Measurements from ENCODE around the gene CDS2.

CDS2 gene

GRCh38 chr20:5146099-5146668 lies 19.4 kb downstream of the CDS2 start:
- H3K79me2 ChIP-seq (ENCODE audit: insufficient read depth, low read length): peaks cover 24% of the 10 kb centered on the region
- H3K9ac ChIP-seq (ENCODE audit: low read length): no peak overlapping the region
- no peaks in the 10 kb centered on the region for H3F3A ChIP-seq (ENCODE audit: insufficient read depth, low read length)
- no peaks in the 10 kb centered on the region for H3K36me3 ChIP-seq (ENCODE audit: insufficient read depth, low read length)
- H4K20me1 ChIP-seq (ENCODE audit: insufficient read depth, low read length): no peaks in the 10 kb centered on the region
- H3K4me3 ChIP-seq (ENCODE audit: low read depth, low read length, poor library complexity, severe bottlenecking): no peak overlapping the region
- H2AFZ ChIP-seq (ENCODE audit: low read length): no peak overlapping the region
- no peak overlapping the region for H3K27ac ChIP-seq (ENCODE audit: low read depth, low read length, poor library complexity, severe bottlenecking)
- H3K9me2 ChIP-seq (ENCODE audit: low read depth, low read length): no peaks in the 10 kb centered on the region
- no peak overlapping the region for H3K4me2 ChIP-seq (ENCODE audit: low read length)
- H3K4me1 ChIP-seq (ENCODE audit: insufficient read depth, low read length, severe bottlenecking): peaks cover 21% of the 10 kb centered on the region
- TF ChIP-seq EZH2 (IDR thresholded peaks at IDR 0.05; ENCODE audit: borderline replicate concordance, low read length): no peak
- TF ChIP-seq, protein P1, sequence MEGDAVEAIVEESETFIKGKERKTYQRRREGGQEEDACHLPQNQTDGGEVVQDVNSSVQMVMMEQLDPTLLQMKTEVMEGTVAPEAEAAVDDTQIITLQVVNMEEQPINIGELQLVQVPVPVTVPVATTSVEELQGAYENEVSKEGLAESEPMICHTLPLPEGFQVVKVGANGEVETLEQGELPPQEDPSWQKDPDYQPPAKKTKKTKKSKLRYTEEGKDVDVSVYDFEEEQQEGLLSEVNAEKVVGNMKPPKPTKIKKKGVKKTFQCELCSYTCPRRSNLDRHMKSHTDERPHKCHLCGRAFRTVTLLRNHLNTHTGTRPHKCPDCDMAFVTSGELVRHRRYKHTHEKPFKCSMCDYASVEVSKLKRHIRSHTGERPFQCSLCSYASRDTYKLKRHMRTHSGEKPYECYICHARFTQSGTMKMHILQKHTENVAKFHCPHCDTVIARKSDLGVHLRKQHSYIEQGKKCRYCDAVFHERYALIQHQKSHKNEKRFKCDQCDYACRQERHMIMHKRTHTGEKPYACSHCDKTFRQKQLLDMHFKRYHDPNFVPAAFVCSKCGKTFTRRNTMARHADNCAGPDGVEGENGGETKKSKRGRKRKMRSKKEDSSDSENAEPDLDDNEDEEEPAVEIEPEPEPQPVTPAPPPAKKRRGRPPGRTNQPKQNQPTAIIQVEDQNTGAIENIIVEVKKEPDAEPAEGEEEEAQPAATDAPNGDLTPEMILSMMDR (IDR thresholded peaks at IDR 0.05; ENCODE audit: low read length): no peak
- no peaks in the 10 kb centered on the region for H3K27me3 ChIP-seq (ENCODE audit: insufficient read depth, low read length)
- no peaks in the 10 kb centered on the region for H3K9me3 ChIP-seq (ENCODE audit: low read length)

DNA sequence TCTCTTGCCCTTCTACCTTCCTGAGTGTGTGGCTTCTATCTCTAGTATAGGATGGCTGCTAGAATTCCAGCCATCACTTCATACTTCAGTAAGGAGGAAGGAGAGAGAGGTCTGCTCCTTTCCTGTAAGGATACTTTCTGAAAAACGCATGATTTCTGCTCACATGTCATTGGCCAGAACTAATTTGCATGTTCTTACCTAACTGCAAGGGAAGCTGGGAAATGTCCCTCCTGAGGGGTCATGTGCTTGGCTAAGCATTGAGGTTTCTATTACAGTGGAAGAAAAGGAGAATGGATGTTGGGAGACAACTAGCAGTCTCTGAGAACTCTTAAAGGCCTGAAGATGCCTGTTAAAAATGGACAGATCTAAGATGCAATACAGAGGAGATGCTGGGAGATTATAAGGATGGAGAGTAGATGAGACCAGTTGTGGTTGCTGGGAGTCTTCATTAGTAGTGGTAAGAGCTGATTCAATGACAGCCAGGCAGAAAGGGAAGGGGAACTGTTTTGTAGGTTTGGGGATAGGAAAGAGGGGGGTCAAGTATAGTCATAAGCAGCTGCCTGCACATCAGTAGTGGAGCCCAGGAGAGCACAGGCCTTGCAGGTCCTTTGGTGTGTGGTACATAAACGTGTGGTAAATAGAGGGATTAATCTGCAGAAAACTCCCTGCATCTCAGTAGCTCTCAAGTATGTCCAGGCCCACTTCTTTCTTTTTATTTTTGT lies 20.2 kb downstream of the CDS2 start:
- Histone ChIP-seq H3K27ac (ENCODE audit: low read depth, low read length, poor library complexity, severe bottlenecking) (no peak overlapping the region), H3K4me1 (ENCODE audit: insufficient read depth, low read length, severe bottlenecking) (peaks cover 21% of the 10 kb centered on the region), H3K9me2 (ENCODE audit: low read depth, low read length) (no peaks in the 10 kb centered on the region), H3K4me3 (ENCODE audit: low read depth, low read length, poor library complexity, severe bottlenecking) (no peak overlapping the region), H4K20me1 (ENCODE audit: insufficient read depth, low read length) (no peaks in the 10 kb centered on the region), H3K27me3 (ENCODE audit: insufficient read depth, low read length) (no peaks in the 10 kb centered on the region), H3K9me3 (ENCODE audit: low read length) (no peaks in the 10 kb centered on the region), H3K9ac (ENCODE audit: low read length) (no peak overlapping the region), H3K4me2 (ENCODE audit: low read length) (no peak overlapping the region), H2AFZ (ENCODE audit: low read length) (no peak overlapping the region), H3F3A (ENCODE audit: insufficient read depth, low read length) (no peaks in the 10 kb centered on the region), H3K36me3 (ENCODE audit: insufficient read depth, low read length) (no peaks in the 10 kb centered on the region), H3K79me2 (ENCODE audit: insufficient read depth, low read length) (peaks cover 25% of the 10 kb centered on the region)
- TF ChIP-seq, protein P1 (IDR thresholded peaks at IDR 0.05; ENCODE audit: low read length): no peak

- Histone ChIP-seq H3K79me2 (ENCODE audit: insufficient read depth, low read length) (peaks cover 25% of the 10 kb centered on the region), H3K4me2 (ENCODE audit: low read length) (no peak overlapping the region)
Observed at GRCh38 chr20:5148581-5148980, 21.8 kb downstream of the CDS2 start.

More at GRCh38 chr20:5148581-5148980, 21.8 kb downstream of the CDS2 start:
- H3K9me3 ChIP-seq (ENCODE audit: low read length): no peaks in the 10 kb centered on the region
- no peaks in the 10 kb centered on the region for H3K9me2 ChIP-seq (ENCODE audit: low read depth, low read length)
- peaks cover 21% of the 10 kb centered on the region for H3K4me1 ChIP-seq (ENCODE audit: insufficient read depth, low read length, severe bottlenecking)
- no peaks in the 10 kb centered on the region for H3K27me3 ChIP-seq (ENCODE audit: insufficient read depth, low read length)
- no peaks in the 10 kb centered on the region for H4K20me1 ChIP-seq (ENCODE audit: insufficient read depth, low read length)
- no peaks in the 10 kb centered on the region for H3K36me3 ChIP-seq (ENCODE audit: insufficient read depth, low read length)
- no peak overlapping the region for H3K9ac ChIP-seq (ENCODE audit: low read length)
- no peak overlapping the region for H2AFZ ChIP-seq (ENCODE audit: low read length)
- H3F3A ChIP-seq (ENCODE audit: insufficient read depth, low read length): no peaks in the 10 kb centered on the region
- TF ChIP-seq, protein P1 (IDR thresholded peaks at IDR 0.05; ENCODE audit: low read length): no peak
- TF ChIP-seq EZH2 (IDR thresholded peaks at IDR 0.05; ENCODE audit: borderline replicate concordance, low read length): no peak
- H3K27ac ChIP-seq (ENCODE audit: low read depth, low read length, poor library complexity, severe bottlenecking): no peak overlapping the region
- no peak overlapping the region for H3K4me3 ChIP-seq (ENCODE audit: low read depth, low read length, poor library complexity, severe bottlenecking)

All from OCI-LY1 (cell line).